Naive B cell (primary cell): ENCODE data around the gene BBS5. TPM values are rescaled to one million over a fixed set of nuclear protein-coding genes. Genes with fewer than 3 reads are reported as not detected.
"Not testable (repeated sequence)": the region's sequence is repeated elsewhere in the genome, so short reads cannot be mapped to it uniquely, and the experiment has no call there.

ENCODE experiments used
- ATAC-seq, 2 donors: fragments of 150-1000 bp; cut with Tn5 transposase; 2 replicates each; pipeline ENCODE4 v1.10.0; 2021; ENCODE audit warnings: low read depth in 2 of 2, mild to moderate bottlenecking in 2 of 2, moderate library complexity in 2 of 2
- DNase-seq: peaks from one replicate; pipeline ENCODE4 v3.0.0; 2022
- H3K27ac Mint-ChIP-seq, 6 donors: one replicate each; pipeline ENCODE4 v1.8.0; 2020 to 2022; ENCODE audit warnings: mild to moderate bottlenecking in 6 of 6, mixed read lengths in 6 of 6, moderate library complexity in 5 of 6, inconsistent platforms in 2 of 6
- H3K27me3 Mint-ChIP-seq, 3 donors: one replicate each; pipeline ENCODE4 v1.8.0; 2021 to 2022; ENCODE audit warnings: mixed read lengths in 3 of 3, mild to moderate bottlenecking in 1 of 3
- H3K36me3 Mint-ChIP-seq, 2 donors: one replicate each; pipeline ENCODE4 v1.8.0; 2020 to 2022; ENCODE audit warnings: mixed read lengths in 2 of 2, inconsistent platforms in 1 of 2, mild to moderate bottlenecking in 1 of 2
- H3K4me1 Mint-ChIP-seq, 3 donors: one replicate each; pipeline ENCODE4 v1.8.0; 2020 to 2022; ENCODE audit warnings: mixed read lengths in 3 of 3, inconsistent platforms in 1 of 3, mild to moderate bottlenecking in 1 of 3, moderate library complexity in 1 of 3
- H3K4me3 Mint-ChIP-seq, 8 donors: one replicate each; pipeline ENCODE4 v1.8.0; 2020 to 2022; ENCODE audit warnings: mild to moderate bottlenecking in 8 of 8, mixed read lengths in 8 of 8, moderate library complexity in 8 of 8, inconsistent platforms in 2 of 8
- H3K9me3 Mint-ChIP-seq, 7 donors: one replicate each; pipeline ENCODE4 v1.8.0; 2020 to 2022; ENCODE audit warnings: mixed read lengths in 7 of 7, mild to moderate bottlenecking in 5 of 7, inconsistent platforms in 2 of 7, moderate library complexity in 1 of 7
- polyA plus RNA-seq, 6 donors: library from polyadenylated mRNA; unstranded; fragments of 300-500 nt; fragmentation: Illumina TruSeq; gene quantifications; one replicate each; pipeline ENCODE4 v1.2.3, GENCODE V29; 2021; ENCODE audit warnings: low read depth in 6 of 6

BBS5 gene
- polyA plus RNA-seq, 6 donors from 2014 or later, result 0.19 to 0.44 (median 0.29) TPM; not detected in 3

- Mint-ChIP-seq H3K27me3 (no peaks in the 10 kb centered on the region), H3K27ac (peak overlapping the region in 1 of 6 donors; percentile 4), H3K4me1 (no peaks in the 10 kb centered on the region), H3K4me3 (no peak overlapping the region), H3K36me3 (no peaks in the 10 kb centered on the region), H3K9me3 (no peaks in the 10 kb centered on the region)
- DNase-seq, result peak; percentile 54
- peak; percentile 68 to 82 for ATAC-seq
These were observed 49.0 kb downstream of the BBS5 start for GRCh38 chr2:169528271-169528701.

- DNase-seq, H3K9me3 Mint-ChIP-seq, ATAC-seq, H3K4me1 Mint-ChIP-seq, H3K27me3 Mint-ChIP-seq, H3K4me3 Mint-ChIP-seq, H3K27ac Mint-ChIP-seq: not testable (repeated sequence)
- H3K36me3 Mint-ChIP-seq, result peaks cover 8 to 20% of the 10 kb centered on the region in 2 donors
These were observed 60.2 kb downstream of the BBS5 start for GRCh38 chr2:169539460-169539859.

GRCh38 chr2:169540146-169540545 is 60.9 kb downstream of the BBS5 start:
- H3K9me3 Mint-ChIP-seq, result no peaks in the 10 kb centered on the region
- H3K4me3 Mint-ChIP-seq, result no peak overlapping the region
- H3K4me1 Mint-ChIP-seq, result no peaks in the 10 kb centered on the region
- DNase-seq (no peak), ATAC-seq (no peak)
- peaks cover 8 to 20% of the 10 kb centered on the region in 2 donors for H3K36me3 Mint-ChIP-seq
- no peak overlapping the region for H3K27ac Mint-ChIP-seq
- H3K27me3 Mint-ChIP-seq, result no peaks in the 10 kb centered on the region

DNA sequence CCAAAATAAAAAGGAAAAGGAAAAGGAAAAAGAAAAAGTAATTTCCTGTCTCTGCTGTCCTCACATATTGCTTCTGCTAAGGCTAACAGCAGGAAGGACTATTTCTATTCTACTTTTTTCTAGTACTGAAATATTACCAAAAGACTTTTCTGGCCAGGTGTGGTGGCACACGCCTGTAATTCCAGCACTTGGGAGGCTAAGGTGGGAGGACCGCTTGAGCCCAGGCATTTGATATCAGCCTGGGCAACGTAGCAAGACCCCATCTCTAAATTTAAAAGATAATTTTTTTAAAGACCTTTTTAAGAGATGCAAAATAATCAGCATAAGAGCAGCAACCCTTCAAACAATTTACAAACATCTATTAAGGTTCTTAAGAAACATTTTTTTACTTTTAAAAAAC is 63.1 kb downstream of the BBS5 start:
- H3K27ac Mint-ChIP-seq, result no peak overlapping the region
- DNase-seq (no peak), ATAC-seq (no peak)
- no peaks in the 10 kb centered on the region for H3K27me3 Mint-ChIP-seq
- no peaks in the 10 kb centered on the region for H3K4me1 Mint-ChIP-seq
- peaks cover 8 to 26% of the 10 kb centered on the region in 2 donors for H3K36me3 Mint-ChIP-seq
- no peaks in the 10 kb centered on the region for H3K9me3 Mint-ChIP-seq
- H3K4me3 Mint-ChIP-seq, result no peak overlapping the region

DNA sequence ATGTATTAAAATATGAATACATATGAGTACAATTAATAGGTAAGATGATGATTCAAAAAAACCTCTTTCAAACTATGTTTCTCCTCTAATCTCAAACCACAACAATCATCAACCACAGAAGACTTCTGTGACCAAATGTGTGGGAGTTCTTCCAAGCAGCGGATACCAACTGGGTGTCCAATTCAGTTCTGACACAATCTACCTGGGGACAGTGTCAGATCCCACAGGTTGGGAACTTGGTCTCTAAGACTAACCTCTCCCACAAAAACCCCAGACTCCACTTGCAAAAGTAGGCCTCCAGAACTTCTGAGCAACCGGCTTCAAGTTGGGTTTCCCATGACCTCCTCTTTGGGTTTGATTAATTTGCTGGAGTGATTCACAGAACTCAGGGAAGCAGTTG is 67.5 kb downstream of the BBS5 start:
- no peak overlapping the region for H3K4me3 Mint-ChIP-seq
- DNase-seq (no peak), ATAC-seq (no peak)
- peaks cover 5 to 18% of the 10 kb centered on the region in 2 donors for H3K36me3 Mint-ChIP-seq
- H3K27me3 Mint-ChIP-seq, result no peaks in the 10 kb centered on the region
- peak overlapping the region in 3 of 6 donors; percentile 27 to 67 (median 33) for H3K27ac Mint-ChIP-seq
- H3K9me3 Mint-ChIP-seq, result no peaks in the 10 kb centered on the region
- no peaks in the 10 kb centered on the region for H3K4me1 Mint-ChIP-seq

Other genes with a start within 250 kb of the BBS5 start
- not detected for gene LRP2, start 117.0 kb upstream of the BBS5 start, polyA plus RNA-seq
- not detected for gene KLHL41, start 30.2 kb downstream of the BBS5 start, polyA plus RNA-seq
- 10 to 100 TPM in 4 of 6 donors, 1 to 10 TPM in 2; 7.5 to 21.5 (median 12.1) TPM for gene FASTKD1, start 94.4 kb downstream of the BBS5 start, polyA plus RNA-seq
- gene PPIG, start 104.9 kb downstream of the BBS5 start, polyA plus RNA-seq, result 100 to 1,000 TPM in 1 of 6 donors, 10 to 100 TPM in 5; 43.4 to 107 (median 63.8) TPM
- not detected for gene CFAP210, start 214.9 kb downstream of the BBS5 start, polyA plus RNA-seq
- gene PHOSPHO2, start 215.0 kb downstream of the BBS5 start, polyA plus RNA-seq, result 1 to 10 TPM; 5.7 to 8.6 (median 7.0) TPM